ENCODE results near the gene IFI35. TPM values are rescaled to one million over a fixed set of nuclear protein-coding genes. Genes with fewer than 3 reads are reported as not detected.

The IFI35 gene
- total RNA-seq, 4 donors from 2014 or later, result 1.3 to 11.0 (median 4.0) TPM

DNA sequence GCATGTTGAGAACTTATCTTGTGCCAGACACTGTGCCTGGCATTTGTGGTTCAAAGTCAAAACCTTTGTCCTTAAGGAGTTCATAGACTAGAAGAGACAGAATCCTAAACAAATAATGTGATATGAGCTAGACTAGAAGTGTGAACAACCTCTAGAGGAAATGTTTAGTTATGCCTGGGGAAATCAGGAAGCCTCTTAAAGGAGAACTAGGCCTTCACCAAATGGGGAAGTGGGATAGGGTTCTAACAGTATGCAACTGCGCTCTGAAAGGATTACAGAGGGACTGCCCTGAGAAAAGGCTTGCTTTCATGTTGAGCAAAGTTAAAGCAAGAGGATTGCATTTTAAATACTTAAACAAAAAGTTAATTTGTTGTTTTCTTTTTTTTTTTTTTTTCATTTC, 21.4 kb upstream of the IFI35 start:
- Histone ChIP-seq H3K9me3 (no peaks in the 10 kb centered on the region), H3K4me3 (no peak overlapping the region), H3K27ac (no peak overlapping the region), H3K4me1 (peaks cover 7 to 11% of the 10 kb centered on the region in 2 donors), H3K36me3 (peaks cover 0 to 52% of the 10 kb centered on the region in 2 donors), H3K27me3 (no peaks in the 10 kb centered on the region)
- DNase-seq, result no peak
- no peak for ATAC-seq
- no peak for TF ChIP-seq CTCF (IDR thresholded peaks at IDR 0.05 in 4 of 5, conservative IDR thresholded peaks at IDR 0.05 in 1 of 5)
- TF ChIP-seq POLR2A (IDR thresholded peaks at IDR 0.05), result no peak
- intact Hi-C loops (cut with DNase I; ENCODE audit: low total_unique reads) (loop anchor here (10.0 kb wide), 1 partner anchor 790 kb away; the partner anchor contains the start of gene DUSP3), in situ Hi-C loops (cut with MboI; ENCODE audit: low sequenced_read_pairs in 4 of 4) (no loop called here)

GRCh38 chr17:42989141-42989540, 17.4 kb upstream of the IFI35 start:
- no peak for DNase-seq
- no peaks in the 10 kb centered on the region for H3K27me3 ChIP-seq
- H3K27ac ChIP-seq, result no peak overlapping the region
- H3K4me1 ChIP-seq, result no peaks in the 10 kb centered on the region
- in situ Hi-C loops (cut with MboI; ENCODE audit: low sequenced_read_pairs in 4 of 4) (no loop called here), intact Hi-C loops (cut with DNase I; ENCODE audit: low total_unique reads) (loop anchor here (10.0 kb wide), 1 partner anchor 786 kb away; the partner anchor contains the start of gene DUSP3)
- no peak for TF ChIP-seq CTCF (IDR thresholded peaks at IDR 0.05 in 4 of 5, conservative IDR thresholded peaks at IDR 0.05 in 1 of 5)
- no peak for TF ChIP-seq POLR2A (IDR thresholded peaks at IDR 0.05)
- peaks cover 0 to 85% of the 10 kb centered on the region in 2 donors for H3K36me3 ChIP-seq
- H3K9me3 ChIP-seq, result no peaks in the 10 kb centered on the region
- no peak overlapping the region for H3K4me3 ChIP-seq
- no peak for ATAC-seq

DNA sequence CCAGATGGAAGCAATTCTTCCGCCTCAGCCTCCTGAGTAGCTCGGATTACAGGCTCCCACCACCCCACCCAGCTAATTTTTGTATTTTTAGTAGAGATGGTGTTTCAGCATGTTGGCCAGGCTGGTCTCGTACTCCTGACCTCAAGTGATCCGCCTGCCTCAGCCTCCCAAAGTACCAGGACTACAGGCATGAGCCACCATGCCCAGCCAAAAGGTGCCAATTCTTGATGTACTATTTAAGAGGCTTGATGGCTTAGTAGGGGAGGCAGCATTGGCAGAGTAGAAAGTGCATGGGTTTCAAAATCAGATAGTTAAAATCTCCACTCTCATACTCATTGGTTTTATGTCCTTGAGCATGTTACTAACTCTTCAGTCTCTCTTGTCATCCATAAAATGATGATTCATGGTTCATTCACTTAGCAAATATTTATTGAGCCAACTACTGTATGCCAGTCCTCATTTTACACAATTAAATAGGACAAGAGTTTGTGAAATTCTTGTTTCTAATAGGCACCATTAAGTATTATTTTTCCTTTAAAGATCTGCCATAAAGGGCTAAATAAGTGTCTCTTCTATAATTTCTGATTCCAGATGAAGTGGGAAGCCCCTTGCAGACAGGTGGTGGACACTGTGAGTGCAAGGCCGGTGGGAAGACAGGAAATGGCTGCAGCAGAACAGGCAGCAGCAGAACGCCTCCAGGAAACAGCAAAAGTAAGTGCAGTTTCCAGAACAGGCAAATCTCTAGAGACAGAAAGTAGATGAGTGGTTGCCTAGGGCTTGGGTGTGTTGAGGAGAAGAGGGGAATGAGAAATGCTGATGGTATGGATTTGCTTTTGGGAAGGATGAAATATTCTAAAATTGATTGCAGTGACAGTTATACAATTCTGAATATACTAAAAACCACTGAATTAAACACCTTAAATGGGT, 16.6 kb upstream of the IFI35 start:
- Histone ChIP-seq H3K36me3 (peaks cover 0 to 84% of the 10 kb centered on the region in 2 donors), H3K4me3 (no peak overlapping the region), H3K27ac (no peak overlapping the region), H3K4me1 (no peaks in the 10 kb centered on the region), H3K9me3 (no peaks in the 10 kb centered on the region), H3K27me3 (no peaks in the 10 kb centered on the region)
- in situ Hi-C loops (cut with MboI; ENCODE audit: low sequenced_read_pairs in 4 of 4) (no loop called here), intact Hi-C loops (cut with DNase I; ENCODE audit: low total_unique reads) (loop anchor here (10.0 kb wide), 2 partner anchors 325 to 785 kb away; partner anchors contain the start of gene DUSP3)
- ATAC-seq (no peak), DNase-seq (no peak)
- TF ChIP-seq POLR2A (IDR thresholded peaks at IDR 0.05) (no peak), CTCF (IDR thresholded peaks at IDR 0.05 in 4 of 5, conservative IDR thresholded peaks at IDR 0.05 in 1 of 5) (no peak)

DNA sequence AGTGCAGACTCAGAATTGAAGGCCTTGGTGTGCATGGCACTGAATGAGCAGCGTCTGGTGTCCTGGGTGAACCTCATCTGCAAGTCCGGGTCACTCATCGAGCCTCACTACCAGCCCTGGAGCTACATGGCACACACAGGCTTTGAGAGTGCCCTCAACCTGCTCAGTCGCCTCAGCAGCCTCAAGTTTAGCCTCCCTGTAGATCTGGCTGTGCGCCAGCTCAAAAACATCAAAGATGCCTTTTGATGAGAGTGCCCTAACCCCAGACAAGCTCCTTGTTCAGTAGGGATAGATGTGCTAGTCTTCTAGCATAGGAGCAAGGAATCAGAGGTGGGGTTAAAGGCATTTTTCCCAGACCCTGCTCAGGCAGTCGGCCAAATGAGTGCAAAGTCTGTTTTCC, 15.1 kb upstream of the IFI35 start:
- Histone ChIP-seq H3K9me3 (no peaks in the 10 kb centered on the region), H3K27ac (no peak overlapping the region), H3K27me3 (no peaks in the 10 kb centered on the region), H3K36me3 (peaks cover 0 to 71% of the 10 kb centered on the region in 2 donors), H3K4me1 (no peaks in the 10 kb centered on the region), H3K4me3 (no peak overlapping the region)
- in situ Hi-C loops (cut with MboI; ENCODE audit: low sequenced_read_pairs in 4 of 4) (no loop called here), intact Hi-C loops (cut with DNase I; ENCODE audit: low total_unique reads) (loop anchor here (10.0 kb wide), 1 partner anchor 323 kb away; no protein-coding TSS in a partner anchor)
- ATAC-seq, result no peak
- DNase-seq, result no peak
- TF ChIP-seq POLR2A (IDR thresholded peaks at IDR 0.05) (no peak), CTCF (IDR thresholded peaks at IDR 0.05 in 4 of 5, conservative IDR thresholded peaks at IDR 0.05 in 1 of 5) (no peak)
